ENCODE results near the gene BIRC6. TPM values are rescaled to one million over a fixed set of nuclear protein-coding genes. Genes with fewer than 3 reads are reported as not detected.
"Not testable (repeated sequence)": the region's sequence is repeated elsewhere in the genome, so short reads cannot be mapped to it uniquely, and the experiment has no call there.

The BIRC6 gene, protein sequence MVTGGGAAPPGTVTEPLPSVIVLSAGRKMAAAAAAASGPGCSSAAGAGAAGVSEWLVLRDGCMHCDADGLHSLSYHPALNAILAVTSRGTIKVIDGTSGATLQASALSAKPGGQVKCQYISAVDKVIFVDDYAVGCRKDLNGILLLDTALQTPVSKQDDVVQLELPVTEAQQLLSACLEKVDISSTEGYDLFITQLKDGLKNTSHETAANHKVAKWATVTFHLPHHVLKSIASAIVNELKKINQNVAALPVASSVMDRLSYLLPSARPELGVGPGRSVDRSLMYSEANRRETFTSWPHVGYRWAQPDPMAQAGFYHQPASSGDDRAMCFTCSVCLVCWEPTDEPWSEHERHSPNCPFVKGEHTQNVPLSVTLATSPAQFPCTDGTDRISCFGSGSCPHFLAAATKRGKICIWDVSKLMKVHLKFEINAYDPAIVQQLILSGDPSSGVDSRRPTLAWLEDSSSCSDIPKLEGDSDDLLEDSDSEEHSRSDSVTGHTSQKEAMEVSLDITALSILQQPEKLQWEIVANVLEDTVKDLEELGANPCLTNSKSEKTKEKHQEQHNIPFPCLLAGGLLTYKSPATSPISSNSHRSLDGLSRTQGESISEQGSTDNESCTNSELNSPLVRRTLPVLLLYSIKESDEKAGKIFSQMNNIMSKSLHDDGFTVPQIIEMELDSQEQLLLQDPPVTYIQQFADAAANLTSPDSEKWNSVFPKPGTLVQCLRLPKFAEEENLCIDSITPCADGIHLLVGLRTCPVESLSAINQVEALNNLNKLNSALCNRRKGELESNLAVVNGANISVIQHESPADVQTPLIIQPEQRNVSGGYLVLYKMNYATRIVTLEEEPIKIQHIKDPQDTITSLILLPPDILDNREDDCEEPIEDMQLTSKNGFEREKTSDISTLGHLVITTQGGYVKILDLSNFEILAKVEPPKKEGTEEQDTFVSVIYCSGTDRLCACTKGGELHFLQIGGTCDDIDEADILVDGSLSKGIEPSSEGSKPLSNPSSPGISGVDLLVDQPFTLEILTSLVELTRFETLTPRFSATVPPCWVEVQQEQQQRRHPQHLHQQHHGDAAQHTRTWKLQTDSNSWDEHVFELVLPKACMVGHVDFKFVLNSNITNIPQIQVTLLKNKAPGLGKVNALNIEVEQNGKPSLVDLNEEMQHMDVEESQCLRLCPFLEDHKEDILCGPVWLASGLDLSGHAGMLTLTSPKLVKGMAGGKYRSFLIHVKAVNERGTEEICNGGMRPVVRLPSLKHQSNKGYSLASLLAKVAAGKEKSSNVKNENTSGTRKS (N-terminal part only)
- 123 and 126 TPM in 2 replicates for total RNA-seq

GRCh38 chr2:32356681-32357317, at the start of gene BIRC6:
Gene BIRC6 (plus strand): TSS chr2:32357023. CDS start chr2:32357162, 139 bp downstream.
- intact Hi-C loops (cut with micrococcal nuclease) = loop anchor here (1.0 to 5.0 kb wide), 8 partner anchors 79 to 1243 kb away; partner anchors contain the start of genes FAM98A, LTBP1, MEMO1 and RASGRP3

DNA sequence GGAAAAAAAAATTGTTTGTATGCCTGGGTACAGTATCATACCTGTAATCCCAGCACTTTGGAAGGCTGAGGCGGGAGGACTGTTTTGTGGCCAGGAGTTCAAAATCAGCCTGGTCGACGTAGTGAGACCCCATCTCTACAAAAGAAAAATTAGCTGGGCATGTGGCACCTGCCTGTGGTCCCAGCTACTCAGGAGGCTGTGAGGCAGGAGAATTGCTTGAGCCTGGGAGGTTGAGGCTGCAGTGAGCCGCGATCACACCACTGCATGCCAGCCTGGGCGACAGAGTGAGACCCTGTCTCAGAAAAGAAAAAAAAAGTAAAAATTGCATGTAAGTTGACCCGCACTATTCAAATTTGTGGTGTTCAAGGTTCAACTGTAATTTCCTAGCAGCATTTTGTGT, 46.2 kb upstream of the BIRC6 start:
- intact Hi-C loops (cut with micrococcal nuclease) = no loop called here

GRCh38 chr2:32314886-32315285, 41.9 kb upstream of the BIRC6 start:
- intact Hi-C loops (cut with micrococcal nuclease) = no loop called here

DNA sequence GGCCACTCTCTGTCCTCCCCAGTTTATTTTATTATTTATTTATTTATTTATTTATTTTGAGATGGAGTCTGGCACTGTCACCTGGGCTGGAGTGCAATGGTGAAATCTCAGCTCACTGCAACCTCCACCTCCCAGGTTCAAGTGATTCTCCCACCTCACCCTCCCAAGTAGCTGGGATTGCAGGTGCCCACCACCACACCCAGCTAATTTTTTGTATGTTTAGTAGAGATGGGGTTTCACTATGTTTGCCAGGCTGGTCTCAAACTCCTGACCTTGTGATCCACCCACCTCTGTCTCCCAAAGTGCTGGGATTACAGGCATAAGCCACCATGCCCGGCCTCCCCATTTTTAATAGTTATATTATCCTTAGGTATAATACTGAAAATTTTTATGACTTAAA, 28.1 kb upstream of the BIRC6 start:
- intact Hi-C loops (cut with micrococcal nuclease) = not testable (repeated sequence)

DNA sequence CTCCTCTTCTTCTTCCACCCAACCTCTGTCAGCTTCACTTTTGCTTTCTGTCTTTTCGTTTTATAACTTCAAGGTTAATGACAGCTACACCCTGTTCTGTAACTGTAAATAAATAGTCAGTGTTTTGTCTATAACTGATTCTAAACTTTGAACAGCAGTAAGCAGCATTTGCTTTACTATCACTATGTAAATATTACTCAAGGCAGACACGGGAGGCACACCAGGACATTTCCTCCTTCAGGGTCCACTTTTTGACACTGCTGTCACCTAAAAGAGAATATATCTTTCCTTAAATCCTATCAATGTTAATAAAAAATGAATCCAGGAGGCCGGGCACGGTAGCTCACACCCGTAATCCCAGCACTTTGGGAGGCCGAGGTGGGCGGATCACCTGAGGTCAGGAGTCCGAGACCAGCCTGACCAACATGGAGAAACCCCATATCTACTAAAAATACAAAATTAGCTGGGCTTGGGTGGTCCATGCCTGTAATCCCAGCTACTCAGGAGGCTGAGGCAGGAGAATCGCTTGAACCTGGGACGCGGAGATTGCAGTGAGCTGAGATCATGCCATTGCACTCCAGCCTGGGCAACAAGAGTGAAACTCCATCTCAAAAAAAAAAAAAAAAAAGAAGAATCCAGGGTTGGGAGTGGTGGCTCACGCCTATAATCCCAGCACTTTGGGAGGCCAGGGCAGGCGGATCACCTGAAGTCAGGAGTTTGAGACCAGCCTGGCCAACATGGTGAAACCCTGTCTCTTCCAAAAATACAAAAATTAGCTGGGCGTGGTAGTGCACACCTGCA, 27.4 kb upstream of the BIRC6 start:
- intact Hi-C loops (cut with micrococcal nuclease) = not testable (repeated sequence)

- intact Hi-C loops (cut with micrococcal nuclease) = no loop called here
These were observed 26.7 kb upstream of the BIRC6 start for GRCh38 chr2:32330136-32330535.

GRCh38 chr2:32342801-32343200, 14.0 kb upstream of the BIRC6 start:
- intact Hi-C loops (cut with micrococcal nuclease) = no loop called here

GRCh38 chr2:32350797-32351196, 6.0 kb upstream of the BIRC6 start:
- intact Hi-C loops (cut with micrococcal nuclease) = not testable (repeated sequence)

GRCh38 chr2:32355976-32356680, 695 bp upstream of the BIRC6 start:
- intact Hi-C loops (cut with micrococcal nuclease) = loop anchor here (1.0 to 5.0 kb wide), 6 partner anchors 79 to 1243 kb away; partner anchors contain the start of genes FAM98A, LTBP1, MEMO1 and RASGRP3

DNA sequence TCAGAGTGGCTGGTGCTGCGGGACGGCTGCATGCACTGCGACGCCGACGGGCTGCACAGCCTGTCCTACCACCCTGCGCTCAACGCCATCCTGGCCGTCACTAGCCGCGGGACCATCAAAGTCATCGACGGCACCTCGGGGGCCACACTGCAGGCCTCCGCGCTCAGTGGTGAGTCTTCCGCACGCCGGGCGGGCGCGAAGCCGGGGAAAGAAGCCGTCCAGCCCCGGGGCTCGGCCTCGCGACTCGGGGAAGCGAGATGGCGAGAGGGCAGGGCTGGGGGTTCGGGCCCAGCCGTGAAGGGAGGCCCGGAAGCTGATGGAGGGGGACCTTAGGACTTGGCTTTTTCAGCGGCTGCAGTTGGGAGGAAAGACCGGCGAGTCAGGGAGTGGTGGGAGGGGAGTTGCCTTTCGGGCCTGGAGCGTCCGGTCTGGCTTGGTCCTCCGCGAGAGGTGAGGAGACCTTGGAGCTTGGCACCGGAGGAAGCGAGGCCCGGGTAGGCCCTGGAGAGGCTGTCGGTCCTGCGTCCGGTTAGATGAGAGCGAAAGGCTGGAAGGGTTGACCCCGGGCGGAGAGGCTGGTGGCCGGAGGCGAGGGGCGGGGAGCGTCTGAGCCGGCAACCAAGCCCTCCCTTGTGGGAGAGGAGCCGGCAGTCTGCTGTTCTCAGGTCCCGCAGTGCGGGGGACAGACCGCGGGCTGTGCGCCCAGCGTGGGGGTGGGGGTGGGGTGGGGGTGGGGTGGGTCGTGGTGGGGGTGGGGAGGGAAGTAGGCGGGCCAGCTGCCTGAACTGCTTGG, 691 bp downstream of the BIRC6 start:
- intact Hi-C loops (cut with micrococcal nuclease) = loop anchor here (1.0 to 5.0 kb wide), 5 partner anchors 192 to 1120 kb away; partner anchors contain the start of genes MEMO1, RASGRP3, SLC30A6 and SPAST

GRCh38 chr2:32358111-32358482, 1.3 kb downstream of the BIRC6 start:
- intact Hi-C loops (cut with micrococcal nuclease) = loop anchor here (5.0 kb wide), 1 partner anchor 1119 kb away; the partner anchor contains the start of gene RASGRP3

DNA sequence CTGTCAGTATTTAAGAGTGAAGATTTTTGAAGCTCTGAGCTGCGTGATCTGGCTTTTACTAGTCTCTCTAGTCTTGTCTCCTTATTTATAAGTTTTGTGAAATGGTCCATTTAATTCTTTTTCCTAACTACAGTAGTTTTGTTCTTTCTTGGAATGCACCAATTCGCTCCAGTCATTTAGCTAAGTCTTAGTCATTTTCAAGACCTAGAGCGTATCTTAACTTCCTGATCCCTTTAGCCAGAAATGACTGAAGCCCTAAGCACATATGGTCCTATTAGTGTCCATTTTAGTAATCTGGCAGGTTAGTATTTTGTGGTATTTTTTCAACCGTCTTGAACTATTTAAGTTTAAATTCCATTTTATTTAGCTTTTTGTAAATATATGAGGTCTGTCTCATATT, 3.6 kb downstream of the BIRC6 start:
- intact Hi-C loops (cut with micrococcal nuclease) = no loop called here

GRCh38 chr2:32362997-32363396, 6.2 kb downstream of the BIRC6 start:
- intact Hi-C loops (cut with micrococcal nuclease) = not testable (repeated sequence)

DNA sequence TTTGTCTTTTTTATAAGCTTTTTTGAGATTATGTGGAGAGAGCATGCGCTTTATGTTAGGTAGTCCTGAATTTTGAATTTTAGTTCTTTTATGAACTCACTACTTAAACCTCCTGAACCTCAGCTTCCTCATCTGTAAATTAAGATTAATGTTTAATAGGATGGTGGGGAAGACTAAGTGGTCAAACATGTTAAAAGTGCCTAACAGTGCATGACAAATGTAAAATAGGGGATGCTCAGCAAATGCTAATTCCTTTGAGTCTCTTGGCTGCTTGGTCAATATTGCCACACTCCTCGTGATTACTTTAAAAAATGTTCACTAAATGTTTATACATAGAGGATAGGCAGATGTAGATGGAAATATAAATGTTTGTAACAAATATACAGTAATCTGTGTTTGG, 6.8 kb downstream of the BIRC6 start:
- intact Hi-C loops (cut with micrococcal nuclease) = no loop called here

GRCh38 chr2:32364290-32364689, 7.5 kb downstream of the BIRC6 start:
- intact Hi-C loops (cut with micrococcal nuclease) = not testable (repeated sequence)

GRCh38 chr2:32365679-32366078, 8.9 kb downstream of the BIRC6 start:
- intact Hi-C loops (cut with micrococcal nuclease) = not testable (repeated sequence)

DNA sequence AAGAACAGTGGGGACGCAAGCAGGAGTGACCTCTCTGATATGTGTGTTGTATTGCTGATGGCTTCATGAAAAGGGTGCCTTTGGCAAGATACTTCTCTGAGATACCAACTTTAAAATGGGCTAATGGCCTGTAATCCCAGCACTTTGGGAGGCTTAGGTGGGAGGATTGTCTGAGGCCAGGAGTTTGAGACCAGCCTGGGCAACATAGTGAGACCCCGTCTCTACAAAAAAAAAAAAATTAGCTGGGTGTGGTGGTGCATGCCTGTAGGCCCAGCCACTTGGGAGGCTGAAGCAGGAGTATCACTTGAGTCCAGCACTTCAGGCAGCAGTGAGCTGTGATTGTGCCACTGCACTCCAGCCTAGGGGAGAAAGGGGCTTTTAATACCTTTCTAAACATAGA, 9.8 kb downstream of the BIRC6 start:
- intact Hi-C loops (cut with micrococcal nuclease) = no loop called here

DNA sequence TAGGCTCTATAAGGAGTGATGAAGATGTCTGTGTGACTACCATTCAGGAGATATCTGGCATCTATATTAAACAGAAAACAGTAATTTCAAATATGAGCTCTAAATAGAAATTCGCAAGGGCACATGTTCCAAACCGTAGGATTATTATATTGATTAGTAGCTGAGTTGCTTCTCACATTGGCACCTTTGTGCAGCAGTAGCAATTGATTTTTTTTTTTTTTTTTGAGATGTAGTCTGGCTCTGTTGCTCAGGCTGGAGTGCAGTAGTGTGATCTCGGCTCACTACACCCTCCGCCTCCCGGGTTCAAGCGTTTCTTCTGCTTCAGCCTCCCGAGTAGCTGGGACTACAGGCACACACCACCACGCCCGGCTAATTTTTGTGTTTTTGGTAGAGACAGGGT, 12.4 kb downstream of the BIRC6 start:
- intact Hi-C loops (cut with micrococcal nuclease) = no loop called here

Measured in T-helper 1 cell treated with Interleukin-12 subunit alpha and Interleukin-12 subunit beta and Interleukin-4 antibody, amounts not matched to agents 30 ng/mL and 1 ng/mL, for 36 hours (primary cell).